Lower leg skin (tissue), 3 donors: Measurements from ENCODE around the gene FPR3.

Experiments used
- CTCF ChIP-seq, 3 donors: fragments of 450-650 bp; IDR thresholded peaks; one replicate each; pipeline ENCODE4 v1.5.1; 2016; ENCODE audit warnings: antibody characterized with exemption in 3 of 3, mild to moderate bottlenecking in 3 of 3, moderate library complexity in 2 of 3
- POLR2A ChIP-seq, 2 donors: fragments of 450-650 bp; IDR thresholded peaks; one replicate each; pipeline ENCODE4 v1.6.1; 2016 to 2017; ENCODE audit warnings: antibody characterized with exemption in 2 of 2, mild to moderate bottlenecking in 1 of 2, moderate library complexity in 1 of 2

GRCh38 chr19:51765086-51765485 is 29.9 kb upstream of the FPR3 start:
- TF ChIP-seq CTCF (IDR thresholded peaks at IDR 0.05): no peak
- no peak for TF ChIP-seq POLR2A (IDR thresholded peaks at IDR 0.05)
